Hindlimb muscle (tissue), 1 donor: ENCODE data around the gene TXLNB. TPM values are rescaled to one million over a fixed set of nuclear protein-coding genes. Genes with fewer than 3 reads are reported as not detected.
A peak's percentile ranks its signal among the peaks of the same experiment; 100 is the strongest.
"Not testable (repeated sequence)": the region's sequence is repeated elsewhere in the genome, so short reads cannot be mapped to it uniquely, and the experiment has no call there.

ENCODE experiments used
- DNase-seq: peaks from one replicate; pipeline ENCODE4 v3.0.0-alpha.2; 2013
- polyA plus RNA-seq: library from polyadenylated mRNA; unstranded; fragments of 120-200 nt; gene quantifications from one replicate; pipeline ENCODE4 v1.2.1, GENCODE V29; 2013; ENCODE audit not compliant: insufficient read length

Gene TXLNB
- polyA plus RNA-seq, 1 donor: 128 TPM

- DNase-seq: no peak
These were observed 60.6 kb downstream of the TXLNB start for GRCh38 chr6:139231206-139231605.

- DNase-seq: no peak
These were observed 61.4 kb downstream of the TXLNB start for GRCh38 chr6:139230391-139230840.

- not testable (repeated sequence) for DNase-seq
These were observed 63.4 kb downstream of the TXLNB start for GRCh38 chr6:139228387-139228786.

- DNase-seq: no peak
These were observed 72.1 kb downstream of the TXLNB start for GRCh38 chr6:139219746-139220145.

- peak; percentile 80 for DNase-seq
These were observed 72.5 kb downstream of the TXLNB start for GRCh38 chr6:139219271-139219729.

GRCh38 chr6:139212460-139212859 lies 79.3 kb downstream of the TXLNB start:
- DNase-seq: not testable (repeated sequence)

- not testable (repeated sequence) for DNase-seq
These were observed 81.0 kb downstream of the TXLNB start for GRCh38 chr6:139210766-139211165.

GRCh38 chr6:139205843-139206242 lies 86.0 kb downstream of the TXLNB start:
- no peak for DNase-seq

GRCh38 chr6:139204978-139205377 lies 86.8 kb downstream of the TXLNB start:
- DNase-seq: no peak

- no peak for DNase-seq
These were observed 90.4 kb downstream of the TXLNB start for GRCh38 chr6:139201378-139201777.

GRCh38 chr6:139198529-139199288 lies 93.1 kb downstream of the TXLNB start:
- no peak for DNase-seq

- DNase-seq: no peak
These were observed 97.1 kb downstream of the TXLNB start for GRCh38 chr6:139194740-139195139.

Other genes with a start within 250 kb of the TXLNB start
- 18.2 TPM for gene HECA, start 156.9 kb downstream of the TXLNB start, polyA plus RNA-seq
- gene CITED2, start 82.7 kb upstream of the TXLNB start, polyA plus RNA-seq: 93.0 TPM